ENCODE data around the gene PRKAR2B. TPM values are rescaled to one million over a fixed set of nuclear protein-coding genes. Genes with fewer than 3 reads are reported as not detected.

Gene PRKAR2B
- total and polyA plus RNA-seq, 2 donors (not counting 1 experiment from before 2014, with no cell fraction given): 0.07 to 0.81 TPM

DNA sequence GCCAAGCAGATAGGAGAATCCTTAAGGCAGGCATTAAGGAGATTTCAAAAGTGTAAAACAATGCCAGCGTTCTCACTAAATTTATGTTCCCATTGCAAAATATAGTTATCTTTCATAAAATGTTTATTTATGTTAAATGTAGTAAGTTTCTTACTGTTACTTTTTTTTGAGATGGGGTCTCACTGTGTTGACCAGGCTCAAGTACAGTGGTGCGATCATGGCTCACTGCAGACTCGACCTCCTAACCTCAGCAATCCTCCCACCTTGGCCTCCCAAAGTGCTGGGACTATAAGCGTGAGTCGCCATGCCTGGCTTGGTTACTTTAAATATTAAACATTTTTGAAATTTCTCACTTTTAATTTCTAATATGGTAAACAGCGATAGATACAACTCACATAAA lies 31.8 kb upstream of the PRKAR2B start:
- Mint-ChIP-seq H3K27ac (no peak overlapping the region), H3K4me1 (no peaks in the 10 kb centered on the region), H3K27me3 (peaks cover 14% of the 10 kb centered on the region), H3K4me3 (no peak overlapping the region), H3K9me3 (ENCODE audit: insufficient read depth) (no peaks in the 10 kb centered on the region)
- DNase-seq (no peak), ATAC-seq (ENCODE audit: low read depth) (no peak)
- CTCF ChIA-PET: no interaction called here
- H3K4me1 ChIP-seq (ENCODE audit: control insufficient read depth in 2 of 2, insufficient read depth in 2 of 2, low read length in 2 of 2): no peaks in the 10 kb centered on the region
- no peak overlapping the region for H3K27ac ChIP-seq (ENCODE audit: low read length in 2 of 2)
- no peaks in the 10 kb centered on the region for H3K36me3 ChIP-seq (replicated peaks in 1 of 2; ENCODE audit: control extremely low read depth in 1 of 2, control insufficient read depth in 1 of 2, extremely low read depth in 1 of 2, insufficient read depth in 2 of 2, low read length in 1 of 2)
- whole genome bisulfite sequencing (ENCODE audit: insufficient coverage): no CpG with 5 or more reads among the region's 6 CpGs
- TF ChIP-seq, protein P1, sequence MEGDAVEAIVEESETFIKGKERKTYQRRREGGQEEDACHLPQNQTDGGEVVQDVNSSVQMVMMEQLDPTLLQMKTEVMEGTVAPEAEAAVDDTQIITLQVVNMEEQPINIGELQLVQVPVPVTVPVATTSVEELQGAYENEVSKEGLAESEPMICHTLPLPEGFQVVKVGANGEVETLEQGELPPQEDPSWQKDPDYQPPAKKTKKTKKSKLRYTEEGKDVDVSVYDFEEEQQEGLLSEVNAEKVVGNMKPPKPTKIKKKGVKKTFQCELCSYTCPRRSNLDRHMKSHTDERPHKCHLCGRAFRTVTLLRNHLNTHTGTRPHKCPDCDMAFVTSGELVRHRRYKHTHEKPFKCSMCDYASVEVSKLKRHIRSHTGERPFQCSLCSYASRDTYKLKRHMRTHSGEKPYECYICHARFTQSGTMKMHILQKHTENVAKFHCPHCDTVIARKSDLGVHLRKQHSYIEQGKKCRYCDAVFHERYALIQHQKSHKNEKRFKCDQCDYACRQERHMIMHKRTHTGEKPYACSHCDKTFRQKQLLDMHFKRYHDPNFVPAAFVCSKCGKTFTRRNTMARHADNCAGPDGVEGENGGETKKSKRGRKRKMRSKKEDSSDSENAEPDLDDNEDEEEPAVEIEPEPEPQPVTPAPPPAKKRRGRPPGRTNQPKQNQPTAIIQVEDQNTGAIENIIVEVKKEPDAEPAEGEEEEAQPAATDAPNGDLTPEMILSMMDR (IDR thresholded peaks at IDR 0.05): no peak
- TF ChIP-seq EZH2 (IDR thresholded peaks at IDR 0.05; ENCODE audit: borderline replicate concordance, insufficient read depth, low read depth, low read length, poor library complexity, severe bottlenecking): no peak
- H3K4me3 ChIP-seq (ENCODE audit: control extremely low read depth in 1 of 5, extremely low read depth in 1 of 5, insufficient read depth in 1 of 5, low read depth in 2 of 5, low read length in 4 of 5): no peak overlapping the region
- no peaks in the 10 kb centered on the region for H3K27me3 ChIP-seq (replicated peaks in 1 of 4; ENCODE audit: control extremely low read depth in 1 of 4, control insufficient read depth in 3 of 4, insufficient read depth in 4 of 4, low read length in 3 of 4)
- POLR2A ChIA-PET: no interaction called here
- no peak overlapping the region for H3K9ac ChIP-seq (ENCODE audit: low read length)
- no peaks in the 10 kb centered on the region for H3K79me2 ChIP-seq (ENCODE audit: control insufficient read depth, insufficient read depth, low read length)
- no peak overlapping the region for H2AFZ ChIP-seq (ENCODE audit: insufficient read depth, low read depth, low read length, poor library complexity, severe bottlenecking)
- no peaks in the 10 kb centered on the region for H4K20me1 ChIP-seq (ENCODE audit: control insufficient read depth, insufficient read depth, low read length, poor library complexity, severe bottlenecking)
- intact Hi-C loops (cut with micrococcal nuclease): no loop called here
- no peaks in the 10 kb centered on the region for H3K9me3 ChIP-seq (ENCODE audit: control extremely low read depth in 1 of 3, control insufficient read depth in 2 of 3, insufficient read depth in 1 of 3, low read length in 2 of 3)
- no peak overlapping the region for H3K4me2 ChIP-seq (replicated peaks; ENCODE audit: low read depth, low read length, poor library complexity, severe bottlenecking)

DNA sequence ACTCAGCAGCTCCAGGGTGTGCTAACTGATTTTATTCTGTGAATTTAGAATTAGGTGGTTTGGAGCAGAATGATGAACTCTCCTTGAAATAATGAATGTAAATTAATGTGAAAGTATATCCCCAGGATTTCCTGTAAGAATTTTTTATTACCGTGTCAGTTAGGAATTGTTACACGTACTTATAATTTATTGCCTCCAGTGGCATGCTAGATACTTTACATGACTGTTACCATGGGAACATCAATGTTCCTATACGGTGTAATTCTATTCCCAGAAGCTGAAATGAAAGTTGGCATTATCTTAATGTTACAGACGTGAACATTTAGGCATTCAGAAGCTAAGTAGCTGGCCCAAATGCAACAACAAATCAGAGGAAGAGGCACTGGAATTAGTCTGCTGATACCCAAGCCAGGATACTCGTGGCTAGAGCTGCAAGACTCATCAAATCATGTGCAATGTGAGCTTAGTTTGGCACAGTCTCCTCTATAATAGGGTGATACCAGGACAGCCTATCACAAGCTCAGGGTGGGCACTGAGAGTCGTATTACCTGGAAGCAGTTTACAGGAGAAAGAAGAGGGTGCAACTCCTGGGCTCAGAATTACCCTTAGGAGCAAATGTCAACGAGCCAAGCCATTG lies 30.0 kb upstream of the PRKAR2B start:
- 39% methylated on average over 4 of the region's 7 CpGs for WGBS (ENCODE audit: insufficient coverage)
- H3K27ac ChIP-seq (ENCODE audit: low read length in 2 of 2): no peak overlapping the region
- no peaks in the 10 kb centered on the region for H3K9me3 ChIP-seq (ENCODE audit: control extremely low read depth in 1 of 3, control insufficient read depth in 2 of 3, insufficient read depth in 1 of 3, low read length in 2 of 3)
- no peak overlapping the region for H3K4me3 Mint-ChIP-seq
- no peaks in the 10 kb centered on the region for H4K20me1 ChIP-seq (ENCODE audit: control insufficient read depth, insufficient read depth, low read length, poor library complexity, severe bottlenecking)
- H3K4me1 ChIP-seq (ENCODE audit: control insufficient read depth in 2 of 2, insufficient read depth in 2 of 2, low read length in 2 of 2): no peaks in the 10 kb centered on the region
- POLR2A ChIA-PET: no interaction called here
- CTCF ChIA-PET: no interaction called here
- peaks cover 14% of the 10 kb centered on the region for H3K27me3 Mint-ChIP-seq
- H3K4me3 ChIP-seq (ENCODE audit: control extremely low read depth in 1 of 5, extremely low read depth in 1 of 5, insufficient read depth in 1 of 5, low read depth in 2 of 5, low read length in 4 of 5): no peak overlapping the region
- H2AFZ ChIP-seq (ENCODE audit: insufficient read depth, low read depth, low read length, poor library complexity, severe bottlenecking): no peak overlapping the region
- no peaks in the 10 kb centered on the region for H3K9me3 Mint-ChIP-seq (ENCODE audit: insufficient read depth)
- H3K36me3 ChIP-seq (replicated peaks in 1 of 2; ENCODE audit: control extremely low read depth in 1 of 2, control insufficient read depth in 1 of 2, extremely low read depth in 1 of 2, insufficient read depth in 2 of 2, low read length in 1 of 2): no peaks in the 10 kb centered on the region
- no peaks in the 10 kb centered on the region for H3K27me3 ChIP-seq (replicated peaks in 1 of 4; ENCODE audit: control extremely low read depth in 1 of 4, control insufficient read depth in 3 of 4, insufficient read depth in 4 of 4, low read length in 3 of 4)
- H3K9ac ChIP-seq (ENCODE audit: low read length): no peak overlapping the region
- ATAC-seq (ENCODE audit: low read depth): no peak
- H3K79me2 ChIP-seq (ENCODE audit: control insufficient read depth, insufficient read depth, low read length): no peaks in the 10 kb centered on the region
- no peak overlapping the region for H3K4me2 ChIP-seq (replicated peaks; ENCODE audit: low read depth, low read length, poor library complexity, severe bottlenecking)
- no peak for TF ChIP-seq EZH2 (IDR thresholded peaks at IDR 0.05; ENCODE audit: borderline replicate concordance, insufficient read depth, low read depth, low read length, poor library complexity, severe bottlenecking)
- TF ChIP-seq, protein P1 (IDR thresholded peaks at IDR 0.05): no peak
- intact Hi-C loops (cut with micrococcal nuclease): no loop called here
- H3K4me1 Mint-ChIP-seq: no peaks in the 10 kb centered on the region
- no peak overlapping the region for H3K27ac Mint-ChIP-seq
- no peak for DNase-seq
